GM18858 (cell line): Measurements from ENCODE around the gene ITPRIPL1.
"Not testable (repeated sequence)": the region's sequence is repeated elsewhere in the genome, so short reads cannot be mapped to it uniquely, and the experiment has no call there.

Experiments
- ATAC-seq: cut with Tn5 transposase; IDR thresholded peaks from one replicate; pipeline ENCODE4 v1.9.1; 2021; ENCODE audit not compliant: unreplicated experiment

The ITPRIPL1 gene, protein sequence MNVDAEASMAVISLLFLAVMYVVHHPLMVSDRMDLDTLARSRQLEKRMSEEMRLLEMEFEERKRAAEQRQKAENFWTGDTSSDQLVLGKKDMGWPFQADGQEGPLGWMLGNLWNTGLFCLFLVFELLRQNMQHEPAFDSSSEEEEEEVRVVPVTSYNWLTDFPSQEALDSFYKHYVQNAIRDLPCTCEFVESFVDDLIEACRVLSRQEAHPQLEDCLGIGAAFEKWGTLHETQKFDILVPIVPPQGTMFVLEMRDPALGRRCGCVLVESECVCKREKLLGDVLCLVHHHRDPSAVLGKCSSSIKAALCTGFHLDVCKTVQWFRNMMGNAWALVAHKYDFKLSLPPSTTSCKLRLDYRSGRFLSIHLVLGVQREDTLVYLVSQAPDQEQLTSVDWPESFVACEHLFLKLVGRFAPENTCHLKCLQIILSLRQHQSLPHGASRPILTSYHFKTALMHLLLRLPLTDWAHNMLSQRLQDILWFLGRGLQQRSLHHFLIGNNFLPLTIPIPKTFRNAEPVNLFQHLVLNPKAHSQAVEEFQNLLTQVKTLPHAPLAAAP

DNA sequence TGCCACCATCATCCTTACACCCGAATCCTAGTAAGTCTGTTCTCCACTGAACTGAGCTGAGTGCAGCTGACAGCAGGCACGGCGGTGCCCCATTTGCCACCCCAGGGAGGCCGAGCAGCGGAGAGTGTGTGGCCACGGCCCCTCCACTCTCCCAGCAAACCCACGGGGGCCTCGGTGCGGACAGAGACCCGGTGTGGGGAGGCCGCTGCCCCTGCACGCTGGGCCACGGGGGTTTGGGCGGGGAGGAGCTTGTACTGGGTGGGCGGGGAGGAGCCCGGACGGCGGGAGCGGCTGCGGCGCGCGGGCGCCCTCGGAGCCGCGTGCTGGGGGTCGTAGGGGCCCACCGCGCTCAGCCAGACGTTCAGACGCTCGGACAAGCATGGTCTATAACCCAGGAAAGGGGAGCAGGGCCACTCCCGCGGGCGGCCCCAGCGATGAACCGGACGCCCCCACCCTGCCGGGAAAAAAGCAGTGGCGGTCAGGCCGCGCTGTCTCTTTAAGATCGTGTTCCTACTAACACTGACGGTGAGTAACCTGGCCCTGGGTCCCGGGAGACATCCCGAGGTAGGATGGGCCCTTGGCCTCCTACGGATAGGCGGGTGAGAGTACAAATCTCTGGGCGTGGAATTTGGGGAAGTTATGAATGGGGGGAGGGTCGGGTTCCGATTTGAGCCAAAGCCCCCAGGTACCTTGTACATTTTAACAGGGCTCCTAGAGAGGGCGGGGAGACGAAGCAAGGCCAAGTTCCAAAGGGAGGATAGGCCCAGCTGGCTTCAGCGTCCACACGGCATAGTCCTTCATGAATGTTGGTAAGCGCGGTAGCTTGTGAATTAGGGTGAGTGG, at the start of gene ITPRIPL1:
Gene ITPRIPL1, plus strand, starts transcription at position 277 of the 843 bp plus-strand sequence. Its CDS starts 523 bp downstream, at position 800.
- no peak for ATAC-seq

- ATAC-seq, result no peak
Observed at GRCh38 chr2:96276787-96277499, 48.2 kb upstream of the ITPRIPL1 start.

GRCh38 chr2:96287273-96287856, 37.8 kb upstream of the ITPRIPL1 start:
- ATAC-seq, result no peak

- ATAC-seq, result no peak
Observed at GRCh38 chr2:96291751-96292150, 33.4 kb upstream of the ITPRIPL1 start.

DNA sequence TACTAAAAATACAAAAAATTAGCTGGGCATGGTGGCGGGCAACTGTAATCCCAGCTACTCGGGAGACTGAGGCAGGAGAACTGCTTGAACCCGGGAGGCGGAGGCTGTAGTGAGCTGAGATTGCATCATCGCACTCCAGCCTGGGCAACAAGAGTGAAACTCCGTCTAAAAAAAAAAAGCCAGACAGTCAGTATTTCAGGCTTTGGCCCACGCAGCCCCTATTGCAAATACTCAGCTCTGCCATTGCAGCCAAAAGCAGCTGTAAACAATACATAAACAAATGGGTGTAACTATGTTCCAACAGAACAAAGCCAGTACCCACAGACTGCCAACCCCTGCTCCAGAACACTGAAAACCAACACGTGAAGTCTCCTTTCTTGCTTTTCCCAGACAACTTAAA, 30.8 kb upstream of the ITPRIPL1 start:
- ATAC-seq, result not testable (repeated sequence)

- ATAC-seq, result no peak
Observed at GRCh38 chr2:96296925-96297324, 28.2 kb upstream of the ITPRIPL1 start.

GRCh38 chr2:96301865-96302264, 23.3 kb upstream of the ITPRIPL1 start:
- no peak for ATAC-seq

DNA sequence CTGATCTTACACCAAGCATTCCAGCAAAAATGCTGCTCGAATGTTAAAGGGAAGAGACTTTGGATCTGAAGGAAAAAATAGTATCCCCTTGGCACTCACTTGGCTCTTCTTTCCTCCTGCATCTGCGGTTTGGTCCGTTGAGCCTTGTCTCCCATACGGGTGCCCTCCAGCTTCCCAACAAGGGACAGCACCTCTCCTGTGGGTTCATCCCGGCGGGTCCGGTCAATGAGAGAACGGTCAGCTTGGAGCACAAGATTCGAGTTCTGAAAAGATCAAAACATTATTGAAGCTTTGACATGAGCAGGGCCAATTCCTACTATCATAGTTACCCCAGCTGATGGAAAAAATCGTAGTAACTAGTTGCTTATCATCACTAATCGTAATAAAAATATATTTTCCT, 20.5 kb upstream of the ITPRIPL1 start:
- no peak for ATAC-seq

- peak; percentile 72 for ATAC-seq
Observed at GRCh38 chr2:96305091-96305978, 19.8 kb upstream of the ITPRIPL1 start, which contains the start of gene SNRNP200. Gene SNRNP200, minus strand, starts transcription at chr2:96305546. Its CDS starts 109 bp downstream, at chr2:96305437.

- no peak for ATAC-seq
Observed at GRCh38 chr2:96305979-96306308, 19.2 kb upstream of the ITPRIPL1 start.

GRCh38 chr2:96306370-96306769, 18.7 kb upstream of the ITPRIPL1 start:
- ATAC-seq, result no peak

- no peak for ATAC-seq
Observed at GRCh38 chr2:96308248-96308647, 16.9 kb upstream of the ITPRIPL1 start.

DNA sequence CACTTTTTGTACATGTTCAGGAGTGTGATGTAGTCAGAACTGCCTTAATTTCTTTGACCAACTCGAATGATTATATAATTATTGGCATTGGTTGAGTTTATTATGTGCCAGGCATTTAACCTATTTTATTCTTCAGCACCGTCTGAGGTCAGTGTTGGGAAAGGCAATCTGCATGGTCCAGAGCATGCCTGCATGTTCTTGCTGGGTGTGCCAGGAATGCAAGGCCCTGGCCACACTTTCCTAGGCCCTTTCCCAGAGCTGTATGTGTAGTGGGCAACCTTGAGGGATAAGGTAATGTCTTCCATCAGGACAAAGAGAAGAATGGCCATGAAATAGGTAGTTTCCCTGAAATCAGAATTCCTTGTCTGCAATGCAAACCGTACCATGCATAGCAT, 10.1 kb upstream of the ITPRIPL1 start:
- ATAC-seq, result no peak

DNA sequence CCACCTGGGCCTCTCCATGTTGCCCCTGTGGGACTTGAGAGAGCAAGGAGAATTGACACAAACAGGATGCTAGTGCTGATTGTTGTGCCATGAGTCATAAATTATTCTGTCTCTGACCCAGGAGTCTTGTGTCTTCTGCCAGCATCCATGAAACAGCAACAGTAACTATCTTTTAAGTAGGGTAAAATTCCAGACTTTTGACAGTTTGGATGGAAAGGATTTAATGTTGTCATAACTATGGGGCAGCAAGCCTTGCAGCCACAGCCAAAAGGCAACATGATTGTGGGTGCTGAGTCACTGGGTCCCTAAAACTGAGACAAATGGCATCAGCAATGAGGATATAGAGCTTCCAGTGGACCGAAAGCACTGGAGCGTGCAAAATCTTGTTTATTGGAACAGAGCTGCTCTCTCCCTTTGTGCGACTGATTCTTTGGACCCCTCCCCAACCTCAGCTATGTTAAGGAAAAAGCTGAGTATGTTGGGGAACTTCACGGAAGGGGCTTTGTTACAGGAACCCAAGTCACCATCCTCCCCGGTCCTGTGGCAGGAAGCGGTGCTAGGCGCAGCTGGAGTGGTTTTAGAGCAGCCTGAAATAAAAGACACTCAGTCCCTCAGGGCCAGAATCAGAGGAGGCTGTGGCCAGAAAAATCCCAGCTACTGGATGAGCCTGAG, 9.6 kb upstream of the ITPRIPL1 start:
- no peak for ATAC-seq

- ATAC-seq, result no peak
Observed at GRCh38 chr2:96316999-96317398, 8.1 kb upstream of the ITPRIPL1 start.

- no peak for ATAC-seq
Observed at GRCh38 chr2:96317584-96317997, 7.5 kb upstream of the ITPRIPL1 start.

DNA sequence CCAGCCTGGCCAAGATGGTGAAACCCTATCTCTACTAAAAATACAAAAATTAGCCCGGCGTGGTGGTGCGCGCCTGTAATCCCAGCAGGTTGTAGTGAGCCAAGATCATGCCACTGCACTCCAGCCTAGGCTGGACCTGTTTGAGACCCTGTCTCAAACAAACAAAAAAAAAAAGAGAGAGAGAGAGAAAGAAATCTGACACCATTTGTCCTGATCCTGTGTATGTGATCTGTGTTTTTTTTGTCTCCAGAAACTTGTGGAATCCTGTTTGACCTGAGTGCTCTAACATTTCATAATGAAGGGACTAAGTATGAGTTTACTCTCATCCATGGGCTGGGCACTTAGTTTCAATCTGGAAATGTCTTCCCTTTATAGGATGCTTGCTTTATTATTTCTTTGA, 6.4 kb upstream of the ITPRIPL1 start:
- ATAC-seq, result no peak

- ATAC-seq, result no peak
Observed at GRCh38 chr2:96319396-96319795, 5.7 kb upstream of the ITPRIPL1 start.

- ATAC-seq, result no peak
Observed at GRCh38 chr2:96320326-96320725, 4.8 kb upstream of the ITPRIPL1 start.
